Fibroblast of mammary gland (primary cell): ENCODE results near the gene PIP5K1C.
"Not testable (repeated sequence)": the region's sequence is repeated elsewhere in the genome, so short reads cannot be mapped to it uniquely, and the experiment has no call there.

Source experiments
- DNase-seq: peaks from one replicate; pipeline ENCODE4 v3.0.0-alpha.2; 2010; ENCODE audit warnings: low read depth
- H3K4me3 ChIP-seq: 2 replicates; pipeline ENCODE4 v1.5.1; 2011; ENCODE audit warnings: low read depth, mild to moderate bottlenecking, low read length, moderate library complexity; ENCODE audit not compliant: control insufficient read depth
- TF ChIP-seq, protein P1 (sequence below): conservative IDR thresholded peaks from 2 replicates; pipeline ENCODE4 v1.5.1; 2011; ENCODE audit warnings: low read depth, low read length, inconsistent platforms; ENCODE audit not compliant: control insufficient read depth, insufficient read depth

The PIP5K1C gene

DNA sequence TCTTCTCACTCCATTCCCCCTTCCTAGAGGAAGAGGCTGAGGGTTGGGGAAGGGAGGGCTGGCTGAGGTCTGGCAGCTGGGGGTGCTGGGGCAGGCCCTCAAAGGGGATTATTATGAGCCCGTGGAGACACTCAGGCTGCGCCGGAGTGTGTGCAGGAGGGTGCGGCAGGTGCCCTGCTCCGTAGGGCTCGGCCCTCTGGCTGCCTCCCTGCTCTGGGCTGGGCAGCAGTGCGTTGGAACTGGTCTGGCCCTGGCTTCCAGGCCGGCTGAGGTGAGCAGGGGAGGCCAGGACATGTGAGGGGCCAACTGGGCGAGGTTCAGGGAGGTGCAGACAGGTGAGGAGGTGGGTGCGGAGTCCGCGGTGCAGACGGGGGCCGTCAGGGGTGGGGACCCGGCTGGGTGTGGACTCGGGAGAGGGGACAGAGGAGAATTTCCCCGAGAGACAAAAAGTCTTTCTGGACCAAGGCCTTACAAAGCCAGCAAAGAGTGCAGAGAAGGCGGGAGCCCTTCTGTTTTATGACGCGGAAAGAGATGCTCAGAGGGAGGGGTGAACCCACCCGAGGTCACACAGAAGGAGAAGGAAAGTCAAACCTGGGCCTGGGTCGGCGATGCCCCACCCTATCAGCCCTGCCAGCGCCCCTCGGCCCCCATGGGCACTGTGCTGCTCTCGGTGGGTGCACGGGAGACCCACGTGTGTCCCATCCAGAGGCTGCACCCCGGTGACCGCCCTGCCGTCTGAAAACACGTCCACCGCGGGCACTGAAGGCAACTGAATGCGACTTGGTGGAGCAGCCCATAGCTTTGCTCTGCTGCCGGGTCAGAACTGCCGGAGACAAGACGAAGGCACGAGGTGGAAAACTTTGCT is 31.0 kb downstream of the PIP5K1C start:
- no peak overlapping the region for H3K4me3 ChIP-seq
- TF ChIP-seq, protein P1, sequence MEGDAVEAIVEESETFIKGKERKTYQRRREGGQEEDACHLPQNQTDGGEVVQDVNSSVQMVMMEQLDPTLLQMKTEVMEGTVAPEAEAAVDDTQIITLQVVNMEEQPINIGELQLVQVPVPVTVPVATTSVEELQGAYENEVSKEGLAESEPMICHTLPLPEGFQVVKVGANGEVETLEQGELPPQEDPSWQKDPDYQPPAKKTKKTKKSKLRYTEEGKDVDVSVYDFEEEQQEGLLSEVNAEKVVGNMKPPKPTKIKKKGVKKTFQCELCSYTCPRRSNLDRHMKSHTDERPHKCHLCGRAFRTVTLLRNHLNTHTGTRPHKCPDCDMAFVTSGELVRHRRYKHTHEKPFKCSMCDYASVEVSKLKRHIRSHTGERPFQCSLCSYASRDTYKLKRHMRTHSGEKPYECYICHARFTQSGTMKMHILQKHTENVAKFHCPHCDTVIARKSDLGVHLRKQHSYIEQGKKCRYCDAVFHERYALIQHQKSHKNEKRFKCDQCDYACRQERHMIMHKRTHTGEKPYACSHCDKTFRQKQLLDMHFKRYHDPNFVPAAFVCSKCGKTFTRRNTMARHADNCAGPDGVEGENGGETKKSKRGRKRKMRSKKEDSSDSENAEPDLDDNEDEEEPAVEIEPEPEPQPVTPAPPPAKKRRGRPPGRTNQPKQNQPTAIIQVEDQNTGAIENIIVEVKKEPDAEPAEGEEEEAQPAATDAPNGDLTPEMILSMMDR: no peak
- DNase-seq: no peak

DNA sequence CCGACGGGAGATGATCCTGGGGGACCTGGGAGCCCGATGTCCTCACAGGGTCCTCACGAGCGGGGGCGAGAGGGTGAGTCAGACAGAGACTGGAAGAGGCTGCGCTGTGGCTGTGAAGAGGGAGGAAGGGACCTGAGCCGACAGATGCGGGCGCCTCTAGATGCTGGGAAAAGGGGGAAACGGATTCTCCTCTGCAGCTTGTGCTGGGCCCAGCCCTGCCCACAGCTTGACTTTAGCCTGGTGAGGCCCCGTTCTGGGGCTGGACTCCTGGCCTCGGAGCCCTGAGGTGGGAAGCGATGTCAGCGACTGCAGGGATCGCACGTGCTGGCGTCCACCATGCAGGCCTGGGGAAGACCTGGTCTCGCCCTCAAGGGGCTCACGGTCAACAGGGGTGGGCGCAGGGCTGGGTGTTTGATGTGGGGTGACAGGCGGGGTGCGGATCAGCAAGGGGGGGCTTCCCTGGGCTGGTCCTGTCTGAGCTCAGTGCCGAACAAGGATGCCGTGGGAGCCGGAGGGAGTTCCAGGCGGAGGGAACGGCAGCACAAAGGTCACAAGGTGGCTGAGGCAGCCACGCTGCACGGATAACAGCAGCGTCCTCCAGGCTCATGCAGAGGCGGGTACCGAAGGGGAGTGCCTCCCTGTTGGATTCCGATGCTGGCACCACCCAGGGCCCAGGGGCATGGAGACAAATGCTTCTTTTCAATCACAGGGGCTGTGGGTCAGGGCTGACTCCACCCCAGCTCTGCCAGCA is 31.8 kb downstream of the PIP5K1C start:
- H3K4me3 ChIP-seq: no peak overlapping the region
- DNase-seq: peak; percentile 62
- TF ChIP-seq, protein P1: no peak

DNA sequence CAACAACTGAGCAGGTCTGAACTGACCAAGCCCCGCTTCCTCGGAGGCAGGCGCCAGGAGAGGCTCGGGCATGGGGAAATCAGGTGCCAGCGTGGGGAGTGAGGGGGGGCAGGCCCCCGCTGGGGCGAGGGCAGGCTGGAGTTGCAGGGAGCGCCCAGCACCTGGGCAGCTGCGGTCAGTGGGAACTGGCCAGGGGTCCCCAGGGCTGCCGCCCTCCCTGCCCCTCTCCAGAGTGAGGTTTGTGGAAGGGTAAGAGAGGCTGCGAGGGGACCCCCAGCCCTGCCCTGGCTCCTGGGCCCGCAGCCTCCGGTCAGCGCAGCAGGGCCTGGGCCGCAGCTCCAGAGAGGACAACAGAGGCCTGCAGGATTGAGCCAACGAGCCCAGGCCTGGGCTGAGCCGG is 32.5 kb downstream of the PIP5K1C start:
- no peak overlapping the region for H3K4me3 ChIP-seq
- no peak for DNase-seq
- TF ChIP-seq, protein P1: no peak

DNA sequence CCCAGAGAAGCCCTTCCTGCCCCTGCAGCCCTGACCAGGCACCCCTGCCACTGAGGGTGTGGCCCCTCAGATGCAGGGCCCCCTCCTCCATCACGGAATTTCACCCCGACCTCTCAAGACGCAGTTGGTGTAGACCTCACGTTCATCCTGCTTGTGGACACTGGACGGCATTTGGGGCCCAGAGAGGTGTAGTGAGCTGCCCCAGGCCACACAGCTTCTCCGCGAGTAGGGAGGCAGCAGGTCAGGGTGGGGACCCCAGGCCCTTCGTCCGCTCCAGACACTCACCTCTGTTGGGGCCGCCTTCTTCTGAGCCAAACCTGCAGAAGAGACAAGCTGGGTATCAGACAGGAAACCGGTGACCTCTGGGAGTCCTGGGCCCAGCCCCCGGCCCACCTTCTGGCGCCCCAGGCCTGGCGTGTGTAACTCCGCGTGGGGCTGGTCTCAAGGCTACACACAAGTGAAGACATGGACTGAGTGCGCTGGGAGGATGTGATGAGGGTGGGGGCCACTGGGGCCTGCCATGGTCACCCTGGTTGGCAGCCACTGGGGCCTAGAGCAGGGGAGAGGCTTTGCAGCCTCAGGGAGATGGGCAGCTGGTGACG is 33.1 kb downstream of the PIP5K1C start:
- no peak for DNase-seq

DNA sequence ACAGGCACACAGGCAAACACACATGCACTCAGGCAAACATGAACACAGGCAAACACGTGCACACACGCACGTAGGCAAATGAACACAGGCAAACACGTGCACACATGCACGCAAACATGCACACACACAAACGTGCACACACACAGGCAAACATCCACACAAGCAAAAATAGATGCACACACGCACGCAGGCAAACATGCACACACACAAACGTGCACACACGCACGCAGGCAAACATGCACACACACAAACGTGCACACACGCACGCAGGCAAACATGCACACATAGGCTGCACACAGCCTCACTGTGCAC is 33.8 kb downstream of the PIP5K1C start:
- not testable (repeated sequence) for H3K4me3 ChIP-seq, DNase-seq

More for the DNA sequence above, 33.1 kb downstream of the PIP5K1C start:
- H3K4me3 ChIP-seq: no peak overlapping the region
- TF ChIP-seq, protein P1: no peak

DNA sequence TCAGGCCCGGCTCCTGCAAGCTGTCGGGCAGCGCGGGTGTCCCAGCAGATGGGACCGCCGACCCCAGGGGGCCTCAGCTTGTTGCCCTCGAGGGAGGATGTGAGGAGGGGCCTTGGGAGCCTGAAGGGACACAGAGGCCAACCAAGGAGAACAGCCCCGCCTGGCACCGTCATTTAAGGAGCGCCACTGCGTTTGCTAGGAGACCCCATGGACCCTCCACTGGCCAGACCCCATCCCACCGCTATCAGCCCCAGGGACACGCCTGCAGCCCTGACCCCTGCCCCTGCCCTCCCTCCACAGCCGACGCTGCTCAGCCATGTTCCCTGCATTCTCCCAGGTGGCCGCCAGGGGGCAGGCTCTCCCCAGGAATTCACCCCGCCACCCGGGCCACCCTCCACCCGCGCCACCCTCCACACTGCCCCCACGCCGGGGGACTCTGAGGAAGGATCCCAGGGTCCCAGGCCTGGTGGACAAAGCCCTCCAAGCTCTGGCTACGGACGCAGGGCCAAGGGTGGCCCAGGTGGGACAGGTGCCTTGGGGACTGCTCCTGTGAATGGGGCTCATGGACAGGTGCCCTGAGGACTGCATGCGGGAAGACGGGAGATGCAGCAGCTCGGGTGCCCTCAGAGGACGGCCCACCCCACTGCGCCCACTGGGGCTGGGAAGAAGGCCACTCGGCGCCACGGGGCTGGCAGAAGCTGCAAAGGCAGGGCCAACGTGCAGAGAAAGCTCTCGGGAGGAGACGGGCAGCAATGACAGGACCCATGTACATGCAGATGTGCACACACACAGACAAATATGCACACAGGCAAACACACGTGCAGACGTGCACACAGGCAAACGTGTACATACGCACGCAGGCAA is 34.4 kb downstream of the PIP5K1C start:
- no peak overlapping the region for H3K4me3 ChIP-seq
- TF ChIP-seq, protein P1: peak; percentile 71
- DNase-seq: no peak
